GOT3 (cell line): ENCODE results near the gene TMEM183A.
A peak's percentile ranks its signal among the peaks of the same experiment; 100 is the strongest.

Source experiments
- DNase-seq: peaks from one replicate; lab custom pipeline; 2025; ENCODE audit warnings: mixed read lengths; lab: John Stamatoyannopoulos, UW

Gene TMEM183A

DNA sequence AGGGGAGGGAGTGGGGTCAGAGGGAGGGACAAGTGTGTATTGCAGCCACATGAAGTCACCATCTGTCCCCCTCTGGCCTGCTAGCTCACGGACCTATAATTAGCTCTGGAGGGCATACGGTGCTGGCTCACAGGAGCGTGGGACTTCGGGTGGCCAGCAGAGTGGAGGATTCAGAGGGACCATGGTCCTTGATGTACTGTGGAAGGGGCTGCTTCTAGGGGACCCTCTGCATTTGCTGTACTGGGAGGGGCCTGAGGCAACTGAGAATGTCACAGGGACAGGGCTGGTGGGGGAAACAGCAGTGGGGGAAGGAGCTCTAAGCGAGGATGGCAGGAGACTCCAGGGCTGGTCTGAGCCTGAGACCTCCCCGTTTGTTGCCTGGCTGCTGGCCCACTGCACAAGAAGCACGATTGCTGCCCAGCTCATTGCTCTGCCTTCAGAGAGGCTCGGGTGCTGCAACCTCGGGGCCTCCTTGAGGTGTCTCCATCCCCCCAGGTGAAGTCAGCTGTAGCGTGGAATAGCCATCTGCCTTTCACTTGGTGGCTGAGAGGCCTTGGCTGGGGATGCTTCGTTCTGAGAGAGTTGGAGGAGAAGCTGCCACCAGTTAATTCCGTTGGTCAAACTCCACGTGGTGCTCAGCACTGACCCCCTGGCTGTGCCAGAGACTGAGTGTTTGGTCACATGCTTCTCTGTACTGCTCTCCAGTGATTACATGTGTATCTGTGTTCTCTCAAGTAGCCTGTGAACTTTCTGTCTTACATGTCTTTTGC lies 21.8 kb downstream of the TMEM183A start:
- no peak for DNase-seq

DNA sequence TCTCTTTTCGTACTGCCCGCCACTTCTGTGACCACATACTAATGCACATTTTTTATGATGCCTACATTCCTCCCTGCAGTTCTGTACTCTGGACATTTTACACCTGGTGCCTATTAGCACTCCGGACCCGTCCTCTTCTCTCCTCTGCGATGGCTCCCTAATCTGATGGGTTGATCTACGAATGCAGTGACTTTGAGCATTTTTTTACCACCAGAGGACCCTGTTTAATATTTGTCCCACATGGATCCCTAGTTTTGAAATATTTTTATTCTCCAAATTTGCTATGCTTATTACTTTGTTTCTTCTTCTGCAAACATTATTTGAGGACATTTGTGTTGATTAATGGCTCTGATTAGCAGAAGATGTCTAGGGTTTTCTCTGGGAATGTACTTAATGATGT lies 24.3 kb downstream of the TMEM183A start:
- no peak for DNase-seq

DNA sequence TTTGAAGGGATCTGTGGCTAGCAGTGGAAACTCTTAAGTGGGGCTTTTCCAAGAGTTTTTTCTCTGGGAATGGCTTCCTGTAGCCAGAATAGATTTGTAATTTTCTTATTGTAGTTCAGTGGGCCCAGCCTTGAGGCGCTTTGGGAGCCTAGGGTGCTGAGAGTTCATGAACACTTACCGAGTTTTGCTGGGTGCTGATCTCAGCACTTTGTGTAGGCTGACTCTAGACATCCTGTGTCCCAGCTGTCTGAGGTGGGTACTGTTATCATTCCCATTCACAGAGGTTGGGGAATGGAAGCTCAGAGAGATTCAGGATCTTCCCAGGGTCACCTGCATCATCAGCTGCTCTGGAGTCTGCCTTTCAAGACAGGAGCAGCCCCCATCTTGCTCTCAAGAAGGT lies 26.1 kb downstream of the TMEM183A start:
- DNase-seq, result no peak

DNA sequence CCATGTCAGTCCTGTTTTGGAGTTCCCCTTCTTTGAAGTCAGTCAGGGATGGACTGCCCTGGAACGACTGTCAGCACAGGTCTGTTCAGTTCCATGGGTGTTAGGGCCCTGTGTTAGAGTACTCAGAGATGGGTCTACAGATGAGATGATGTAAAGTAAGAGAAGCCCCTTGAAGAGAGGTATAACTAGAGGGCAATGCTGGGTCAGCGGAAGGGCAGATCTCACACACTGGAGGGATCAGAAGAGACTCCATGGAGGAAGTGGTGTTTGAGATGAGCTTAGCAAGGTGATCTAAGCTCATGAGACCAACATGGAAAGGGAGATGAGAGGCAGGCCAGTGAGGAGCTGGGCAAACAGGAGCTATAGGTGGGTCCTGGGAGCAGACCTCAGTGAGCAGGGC lies 26.7 kb downstream of the TMEM183A start:
- DNase-seq, result no peak

DNA sequence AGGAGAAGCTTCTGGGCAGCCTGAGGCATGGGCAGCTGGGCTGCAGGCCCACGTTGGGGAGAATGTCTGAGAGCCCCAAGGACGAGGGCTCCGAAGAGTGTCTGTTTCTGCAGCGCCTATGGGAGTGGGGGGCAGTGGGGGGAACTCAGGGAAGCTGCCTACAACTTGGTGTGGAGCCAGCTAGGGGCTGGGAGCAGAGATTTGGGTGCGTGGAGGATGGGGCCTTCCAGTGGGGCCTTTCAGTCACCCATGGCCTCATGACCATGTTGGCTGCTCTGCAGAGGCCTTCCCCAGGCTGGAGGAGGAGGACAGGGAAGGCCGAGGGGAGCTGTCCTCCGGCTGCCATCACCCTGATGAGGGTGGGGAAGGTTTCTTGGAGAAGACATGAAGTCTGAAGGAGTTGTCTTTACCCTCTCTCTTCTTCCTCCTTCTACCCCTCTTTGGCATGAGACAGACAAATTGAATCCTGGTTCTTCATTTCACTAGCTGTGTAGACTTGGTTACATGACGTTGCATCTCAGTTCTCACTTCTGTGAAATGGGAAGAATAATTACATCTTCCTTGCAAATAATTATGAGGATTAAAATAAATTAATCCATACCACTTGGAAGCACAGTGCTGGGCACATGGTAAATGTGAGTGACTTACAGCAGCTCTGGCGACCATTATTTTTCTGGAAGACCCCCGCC lies 27.4 kb downstream of the TMEM183A start:
- DNase-seq, result no peak

DNA sequence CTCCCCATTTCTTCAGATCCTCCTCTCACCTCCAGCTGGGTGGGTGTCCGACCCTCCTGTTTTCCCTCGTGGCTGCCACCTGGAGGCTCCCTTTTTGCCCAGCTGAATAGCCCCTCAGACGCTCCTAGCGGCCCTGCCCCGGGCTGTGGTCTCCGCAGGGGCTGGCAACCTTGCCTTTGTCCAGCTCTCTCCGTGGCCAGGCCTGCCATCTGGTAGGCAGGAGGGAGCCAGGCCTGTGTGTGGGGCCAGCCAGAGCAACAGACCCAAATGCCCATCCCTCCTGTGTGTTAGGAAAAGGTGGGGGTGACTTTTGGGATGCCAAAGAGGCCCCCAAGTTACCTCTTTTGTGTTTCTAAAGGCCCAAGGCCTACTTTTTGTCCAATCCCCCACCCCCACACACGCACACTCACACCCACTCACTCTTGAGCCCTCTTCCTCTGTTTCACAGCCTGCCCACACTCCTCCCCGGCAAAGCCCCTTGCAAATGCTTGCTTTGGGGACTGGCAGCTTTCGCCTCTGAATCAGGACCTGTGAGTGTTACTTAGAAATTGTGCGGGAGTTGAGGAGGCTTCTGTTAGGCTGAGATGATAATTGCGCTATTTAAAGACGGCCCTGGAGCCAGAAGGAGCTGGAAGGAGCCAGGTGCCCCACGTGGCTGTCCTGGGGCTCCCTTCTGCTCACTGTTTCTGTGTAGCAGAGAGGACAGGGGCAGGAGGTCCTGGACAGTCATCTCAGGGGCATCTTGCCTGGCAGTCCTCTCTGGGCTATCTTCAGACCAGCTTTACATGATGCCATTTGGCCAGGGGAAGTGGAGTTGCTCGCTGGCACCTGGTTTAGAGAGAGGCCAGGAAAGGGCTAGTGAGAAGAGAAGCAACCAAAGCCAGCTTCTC lies 28.2 kb downstream of the TMEM183A start:
- no peak for DNase-seq

DNA sequence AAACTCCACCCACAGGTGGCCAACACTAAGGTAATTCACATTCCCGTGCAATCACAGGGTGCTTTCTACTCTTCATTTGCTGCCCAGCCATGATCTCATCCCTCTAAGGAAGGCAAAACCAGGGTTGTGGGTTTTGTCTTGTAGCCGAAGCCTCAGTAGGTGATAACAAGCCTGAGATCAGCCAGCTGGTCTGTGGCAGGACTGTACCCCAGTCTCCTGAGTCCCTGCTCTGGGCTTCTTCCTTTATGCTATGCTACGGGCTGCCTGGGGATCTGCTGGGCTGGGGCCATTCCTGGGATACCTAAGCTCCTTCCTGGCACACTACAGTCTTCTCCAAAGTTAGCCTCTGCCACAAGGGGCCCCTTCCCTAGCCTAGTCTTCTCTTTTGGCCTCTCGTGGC lies 29.0 kb downstream of the TMEM183A start:
- no peak for DNase-seq

DNA sequence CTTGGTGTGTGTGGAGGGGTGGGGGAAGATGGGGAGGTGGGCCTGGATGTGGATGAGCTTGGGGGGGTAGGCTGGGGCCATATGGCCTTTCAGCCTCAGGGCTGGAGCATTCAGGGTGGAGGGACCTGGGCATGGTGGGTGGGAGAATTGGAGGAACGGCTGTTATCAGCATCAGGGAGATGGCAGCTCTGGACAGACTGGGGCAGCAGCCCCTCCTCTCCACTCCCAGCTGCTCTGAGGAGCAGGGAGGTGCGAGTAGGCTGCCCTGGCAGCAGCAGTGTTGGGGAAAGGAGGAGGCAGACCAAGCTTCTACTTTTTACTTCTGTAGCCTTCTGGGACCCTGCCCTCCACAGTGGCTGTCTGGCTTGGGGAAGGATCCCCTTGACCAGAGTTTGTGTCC lies 29.4 kb downstream of the TMEM183A start:
- no peak for DNase-seq

DNA sequence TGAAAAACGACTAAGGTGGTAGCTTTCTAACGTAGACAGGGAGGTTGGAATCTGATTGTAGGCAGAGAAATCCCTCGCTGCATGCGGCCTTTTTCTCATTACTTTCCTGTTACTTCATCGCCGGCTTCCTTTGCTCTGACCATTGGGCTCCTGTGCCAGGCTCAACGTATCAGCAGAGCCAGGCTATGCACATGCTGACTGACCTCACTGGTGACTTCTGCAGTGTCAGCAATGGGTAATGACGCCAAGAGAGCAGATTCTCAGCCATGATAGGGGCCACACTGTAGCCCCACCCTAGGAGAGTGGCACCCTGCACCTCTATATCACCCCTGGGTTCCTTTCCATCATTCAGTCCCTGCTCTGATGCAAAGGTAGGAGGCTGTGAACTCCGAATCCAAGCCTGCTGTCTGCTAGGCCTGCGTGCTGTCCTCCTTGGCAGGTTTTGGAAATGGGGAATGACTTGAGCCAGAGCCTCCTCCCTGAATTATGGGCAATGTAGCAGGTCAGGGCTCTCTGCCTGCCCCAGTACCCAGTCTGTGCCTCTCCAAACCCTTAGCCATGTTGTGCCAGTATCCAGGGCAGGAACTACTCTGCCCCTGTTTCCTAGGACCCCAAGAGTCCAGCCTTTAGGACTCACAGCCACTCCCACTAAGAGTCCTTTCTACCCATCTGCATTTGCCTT lies 30.5 kb downstream of the TMEM183A start:
- DNase-seq, result no peak

DNA sequence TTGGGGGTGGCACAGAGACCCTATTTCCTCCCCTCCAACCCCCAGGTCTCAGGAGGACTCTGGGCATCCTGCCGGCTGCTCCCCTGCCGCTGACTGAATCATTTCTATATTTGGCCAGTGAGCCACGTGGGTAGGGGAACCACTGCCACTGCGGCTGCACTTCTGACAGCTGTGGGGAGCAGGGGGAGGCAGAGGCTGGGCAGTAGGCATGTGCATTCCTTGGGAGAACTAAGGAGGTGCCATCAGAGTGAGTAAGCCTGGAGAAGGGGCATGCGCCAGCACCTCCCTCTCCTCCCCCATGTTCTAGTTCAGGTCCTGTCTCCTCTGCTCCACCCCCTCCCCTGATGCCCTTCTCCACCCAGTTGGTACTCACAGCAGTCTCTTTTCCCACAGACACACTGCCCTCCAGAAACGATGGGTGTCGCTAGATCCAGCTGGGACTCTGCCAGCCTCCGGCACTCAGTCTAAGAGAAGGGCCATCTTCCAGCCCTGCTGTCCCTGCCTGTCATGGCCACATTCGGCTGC lies 31.1 kb downstream of the TMEM183A start:
- peak; percentile 66 for DNase-seq

DNA sequence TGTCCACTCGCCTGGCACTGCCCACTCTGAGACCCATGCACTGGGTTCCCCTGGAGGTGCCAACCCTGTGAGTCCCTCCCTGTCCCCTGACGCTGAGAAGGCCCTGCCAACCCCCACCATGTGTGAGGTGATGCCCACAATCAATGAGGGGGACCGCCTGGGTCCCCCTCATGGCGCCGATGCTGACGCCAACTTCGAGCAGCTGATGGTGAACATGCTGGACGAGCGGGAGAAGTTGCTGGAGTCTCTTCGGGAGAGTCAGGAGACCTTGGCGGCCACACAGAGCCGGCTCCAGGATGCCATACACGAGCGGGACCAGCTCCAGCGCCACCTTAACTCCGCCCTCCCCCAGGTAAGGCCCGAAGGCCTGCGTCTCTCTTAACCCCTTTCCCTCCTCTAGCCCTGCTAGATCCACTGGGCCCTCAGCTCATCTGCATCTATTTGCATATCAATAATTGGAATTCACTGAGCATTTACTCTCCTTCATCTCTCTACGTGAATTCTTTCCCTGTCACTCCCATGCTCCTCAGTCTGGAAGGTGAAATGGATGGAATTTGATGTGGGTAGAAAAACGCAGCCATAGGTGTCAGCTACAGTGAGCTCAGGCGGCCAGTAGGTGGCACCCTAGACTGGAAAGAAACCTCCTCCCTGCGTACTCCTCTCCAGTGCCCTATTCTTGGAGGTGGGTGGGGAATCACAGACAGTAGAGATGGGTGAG lies 31.9 kb downstream of the TMEM183A start:
- peak; percentile 27 for DNase-seq

DNA sequence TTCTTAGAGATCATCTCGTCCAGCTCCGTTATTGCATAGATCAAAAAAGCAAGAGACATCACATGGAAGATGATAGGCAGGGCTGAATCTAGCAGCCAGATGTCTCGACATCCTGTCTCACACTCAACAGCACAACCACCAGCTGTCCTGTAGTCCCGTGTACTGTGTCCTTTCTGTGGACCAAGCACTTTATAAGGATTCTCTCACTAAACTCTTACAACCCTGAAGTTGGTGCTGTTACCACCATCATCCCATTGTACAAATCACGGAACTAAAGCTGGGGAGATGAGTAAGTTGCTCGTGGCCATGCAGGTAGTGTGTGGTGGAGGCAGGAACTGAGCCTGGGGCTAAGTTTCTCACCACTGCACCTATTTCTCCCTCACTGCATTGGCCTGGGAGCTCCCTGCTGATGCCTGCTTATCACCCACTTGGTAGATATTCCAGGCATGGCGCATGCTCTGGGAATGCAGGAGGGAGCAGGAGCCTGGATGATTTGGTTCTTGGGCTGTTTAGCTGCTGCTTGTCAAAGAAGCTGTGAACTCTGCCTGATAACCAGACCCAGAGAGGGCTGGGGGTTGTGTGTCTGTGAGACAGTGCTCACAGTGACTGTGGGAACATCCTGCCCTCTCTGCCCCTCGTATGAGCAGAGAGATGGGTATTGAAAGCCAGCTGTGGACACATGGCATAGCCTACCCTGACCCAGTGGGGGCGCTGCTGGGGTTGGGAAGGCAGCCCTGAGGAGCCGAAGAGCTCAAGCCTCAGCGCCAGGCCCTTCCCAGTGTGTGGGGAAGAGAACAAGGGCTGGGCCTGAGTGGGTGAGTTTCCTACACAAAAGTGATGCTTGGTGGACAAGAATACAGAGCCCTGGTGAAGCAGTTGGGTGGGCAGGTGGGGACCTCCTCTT lies 32.7 kb downstream of the TMEM183A start:
- DNase-seq, result no peak

DNA sequence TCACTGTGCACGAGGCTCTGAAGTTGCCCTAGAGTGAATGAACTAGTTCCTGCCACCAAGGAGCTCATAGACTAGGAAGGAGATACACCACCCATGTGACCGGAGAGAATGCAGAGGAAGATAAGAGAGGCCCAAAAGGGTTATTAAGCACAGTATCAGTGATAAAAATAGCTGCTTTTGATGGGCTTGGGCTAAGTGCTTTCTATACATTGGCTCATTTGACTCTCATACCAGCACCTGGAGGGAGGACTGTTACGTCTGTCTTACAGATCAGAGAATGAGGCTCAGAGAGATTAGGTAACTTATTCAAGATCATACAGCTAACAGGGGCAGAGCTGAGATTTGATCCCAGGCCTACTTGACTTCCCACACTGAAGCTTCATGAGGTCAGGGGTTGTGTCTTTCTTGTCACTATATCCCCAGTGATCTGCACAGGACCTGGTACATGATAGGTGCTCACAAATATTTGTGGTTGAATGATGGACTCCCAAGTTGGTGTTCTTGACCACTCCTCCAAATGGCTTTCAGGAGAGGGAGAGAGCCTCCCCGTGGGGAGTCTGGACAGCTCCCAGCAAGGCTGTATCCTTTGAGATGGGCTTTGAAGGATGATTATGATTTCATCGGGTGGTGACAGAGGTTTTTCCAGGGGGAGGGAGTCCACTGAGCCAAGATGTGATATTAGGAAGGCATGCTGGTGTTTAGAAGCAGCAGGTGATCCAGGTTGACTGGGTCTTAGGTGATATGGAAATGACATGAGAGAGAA lies 33.5 kb downstream of the TMEM183A start:
- DNase-seq, result no peak

DNA sequence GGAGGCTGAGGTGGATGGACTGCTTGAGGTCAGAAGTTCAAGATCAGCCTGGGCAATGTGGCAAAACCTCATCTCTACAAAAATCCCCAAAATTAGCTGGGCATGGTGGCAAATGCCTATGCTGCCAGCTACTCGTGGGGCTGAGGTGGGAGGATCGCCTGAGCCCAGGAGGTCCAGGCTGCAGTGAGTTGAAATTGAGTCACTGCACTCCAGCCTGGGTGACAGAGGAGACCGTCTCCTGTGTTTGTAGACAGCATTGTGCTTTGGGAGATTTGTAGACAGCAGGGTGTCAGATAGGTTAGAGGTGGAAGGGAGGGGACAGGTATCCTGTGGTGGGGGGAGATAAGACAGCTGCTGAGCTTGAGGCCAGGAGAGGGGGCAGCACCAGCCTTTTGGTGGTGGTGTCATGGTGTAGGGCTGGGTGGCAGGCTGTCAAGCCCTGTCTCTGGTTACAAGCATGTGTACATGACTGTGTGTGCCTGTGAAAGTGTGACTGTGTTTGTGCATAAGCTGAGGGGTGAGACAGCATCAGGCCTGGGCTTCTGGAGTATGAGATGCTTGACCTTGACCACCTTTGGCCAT lies 34.3 kb downstream of the TMEM183A start:
- DNase-seq, result no peak

DNA sequence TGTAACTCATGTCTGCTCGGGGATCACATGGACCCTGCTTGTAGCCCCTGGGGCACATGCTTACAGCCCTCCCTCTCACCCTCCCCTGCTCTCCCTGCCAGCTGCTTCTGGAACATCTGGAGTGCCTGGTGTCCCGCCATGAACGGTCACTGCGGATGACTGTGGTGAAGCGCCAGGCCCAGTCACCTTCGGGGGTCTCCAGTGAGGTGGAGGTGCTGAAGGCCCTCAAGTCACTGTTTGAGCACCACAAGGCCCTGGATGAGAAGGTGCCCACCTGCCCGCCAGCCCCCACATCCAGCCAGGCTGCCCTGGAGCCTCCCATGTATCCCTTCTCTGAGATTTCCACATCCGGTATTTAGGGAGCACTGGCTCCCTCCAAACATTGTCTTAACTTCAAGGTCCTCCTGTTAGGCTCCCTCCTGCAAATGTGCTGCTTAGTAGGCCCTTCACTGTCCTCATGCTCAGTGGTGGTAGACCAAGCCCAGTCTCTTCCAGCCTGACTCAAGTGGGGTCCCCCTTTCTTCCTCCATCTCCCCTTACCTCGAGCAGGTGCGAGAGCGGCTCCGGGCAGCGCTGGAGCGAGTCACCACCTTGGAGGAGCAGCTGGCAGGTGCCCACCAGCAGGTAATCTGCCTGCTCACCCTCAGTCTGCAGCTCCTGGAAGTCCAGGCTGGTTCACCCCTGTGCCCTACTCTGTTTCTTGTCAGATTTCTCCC lies 36.8 kb downstream of the TMEM183A start:
- DNase-seq, result no peak

DNA sequence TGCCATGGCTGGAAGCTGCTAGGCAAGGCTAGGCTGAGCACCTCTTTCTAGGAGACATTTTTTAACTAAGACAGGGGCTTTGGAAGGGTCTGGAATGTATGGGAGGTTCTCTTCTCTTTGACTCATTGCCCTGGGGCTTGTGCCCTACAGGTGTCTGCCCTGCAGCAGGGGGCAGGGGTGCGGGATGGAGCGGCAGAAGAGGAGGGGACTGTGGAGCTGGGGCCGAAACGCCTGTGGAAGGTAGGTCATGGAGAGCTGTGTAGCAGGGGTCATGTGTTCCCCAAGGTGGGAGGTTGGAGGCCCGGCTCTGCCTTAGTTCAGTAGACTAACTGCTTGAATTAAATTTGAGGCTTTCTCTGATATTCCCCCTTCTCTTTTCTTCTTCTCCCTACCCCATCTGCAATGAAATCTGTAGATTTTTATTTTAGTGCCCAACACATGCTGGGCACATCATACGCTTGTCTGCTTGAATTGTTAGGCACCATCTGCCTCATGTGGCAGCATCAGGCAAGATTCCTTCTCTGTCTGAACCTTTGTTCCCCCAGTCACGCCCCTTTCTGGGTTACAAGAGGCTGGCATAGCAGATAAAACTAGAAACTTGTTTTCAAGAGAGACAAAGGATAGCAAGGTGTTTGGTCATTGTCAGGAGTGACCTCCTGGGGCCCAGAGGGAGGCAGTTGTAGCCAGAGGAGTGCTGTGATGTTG lies 37.5 kb downstream of the TMEM183A start:
- no peak for DNase-seq

DNA sequence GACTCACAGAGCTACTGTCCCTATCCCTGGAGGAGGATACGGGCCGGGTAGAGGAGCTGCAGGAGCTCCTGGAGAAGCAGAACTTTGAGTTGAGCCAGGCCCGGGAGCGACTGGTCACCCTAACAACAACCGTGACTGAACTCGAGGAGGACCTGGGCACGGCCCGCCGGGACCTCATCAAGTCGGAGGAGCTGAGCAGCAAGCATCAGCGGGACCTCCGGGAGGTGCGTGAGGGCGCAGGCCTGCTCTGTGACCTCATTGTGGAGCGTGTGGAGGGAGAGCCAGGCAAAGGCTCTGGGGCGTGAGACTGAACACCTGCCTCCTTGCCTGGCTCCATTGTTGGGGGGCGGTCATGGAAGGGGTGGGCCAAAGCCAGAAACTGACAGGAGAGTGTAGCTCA lies 38.2 kb downstream of the TMEM183A start:
- no peak for DNase-seq
